ENCODE data around the gene MRPL3.

MRPL3 gene

GRCh38 chr3:131480116-131480515 lies 22.7 kb downstream of the MRPL3 start:
- H3K9ac ChIP-seq = no peak overlapping the region
- no peaks in the 10 kb centered on the region for H3K4me1 ChIP-seq
- H3K4me2 ChIP-seq (ENCODE audit: low read length) = no peak overlapping the region
- H3K4me3 ChIP-seq (ENCODE audit: low read depth, low read length) = no peak overlapping the region
- no peaks in the 10 kb centered on the region for H3K27me3 ChIP-seq (ENCODE audit: control insufficient read depth, insufficient read depth, low read length)
- no peak for TF ChIP-seq CTCF (IDR thresholded peaks at IDR 0.05)
- peaks cover 7% of the 10 kb centered on the region for H3K79me2 ChIP-seq
- H3K36me3 ChIP-seq (ENCODE audit: control insufficient read depth, insufficient read depth, low read length) = no peaks in the 10 kb centered on the region
- no peak overlapping the region for H3K27ac ChIP-seq
- no peak overlapping the region for H2AFZ ChIP-seq
- no peaks in the 10 kb centered on the region for H3K9me3 ChIP-seq (ENCODE audit: control insufficient read depth, low read length)

- Histone ChIP-seq H3K9ac (no peak overlapping the region), H3K4me1 (no peaks in the 10 kb centered on the region), H3K27ac (no peak overlapping the region), H3K4me2 (ENCODE audit: low read length) (no peak overlapping the region), H3K9me3 (ENCODE audit: control insufficient read depth, low read length) (no peaks in the 10 kb centered on the region), H3K36me3 (ENCODE audit: control insufficient read depth, insufficient read depth, low read length) (no peaks in the 10 kb centered on the region), H2AFZ (no peak overlapping the region), H3K27me3 (ENCODE audit: control insufficient read depth, insufficient read depth, low read length) (no peaks in the 10 kb centered on the region), H3K79me2 (peaks cover 16% of the 10 kb centered on the region), H3K4me3 (ENCODE audit: low read depth, low read length) (no peak overlapping the region)
- no peak for TF ChIP-seq CTCF (IDR thresholded peaks at IDR 0.05)
Measured at GRCh38 chr3:131477813-131478212, 25.0 kb downstream of the MRPL3 start.

GRCh38 chr3:131474115-131474514 lies 28.7 kb downstream of the MRPL3 start:
- Histone ChIP-seq H3K9ac (no peak overlapping the region), H3K36me3 (ENCODE audit: control insufficient read depth, insufficient read depth, low read length) (no peaks in the 10 kb centered on the region), H3K79me2 (peaks cover 16% of the 10 kb centered on the region), H3K4me1 (no peaks in the 10 kb centered on the region), H3K9me3 (ENCODE audit: control insufficient read depth, low read length) (no peaks in the 10 kb centered on the region), H3K4me3 (ENCODE audit: low read depth, low read length) (no peak overlapping the region), H3K4me2 (ENCODE audit: low read length) (no peak overlapping the region), H3K27me3 (ENCODE audit: control insufficient read depth, insufficient read depth, low read length) (no peaks in the 10 kb centered on the region), H2AFZ (no peak overlapping the region), H3K27ac (no peak overlapping the region)
- TF ChIP-seq CTCF (IDR thresholded peaks at IDR 0.05) = no peak

- H3K27ac ChIP-seq = no peak overlapping the region
- H3K9me3 ChIP-seq (ENCODE audit: control insufficient read depth, low read length) = no peaks in the 10 kb centered on the region
- H3K27me3 ChIP-seq (ENCODE audit: control insufficient read depth, insufficient read depth, low read length) = no peaks in the 10 kb centered on the region
- no peak overlapping the region for H3K4me2 ChIP-seq (ENCODE audit: low read length)
- no peak for TF ChIP-seq CTCF (IDR thresholded peaks at IDR 0.05)
- H2AFZ ChIP-seq = no peak overlapping the region
- peaks cover 11% of the 10 kb centered on the region for H3K79me2 ChIP-seq
- no peaks in the 10 kb centered on the region for H3K36me3 ChIP-seq (ENCODE audit: control insufficient read depth, insufficient read depth, low read length)
- H3K9ac ChIP-seq = no peak overlapping the region
- H3K4me3 ChIP-seq (ENCODE audit: low read depth, low read length) = no peak overlapping the region
- no peaks in the 10 kb centered on the region for H3K4me1 ChIP-seq
Measured at GRCh38 chr3:131470377-131470776, 32.4 kb downstream of the MRPL3 start.

- Histone ChIP-seq H3K27ac (no peak overlapping the region), H3K4me2 (ENCODE audit: low read length) (no peak overlapping the region), H3K9ac (no peak overlapping the region), H2AFZ (no peak overlapping the region), H3K27me3 (ENCODE audit: control insufficient read depth, insufficient read depth, low read length) (no peaks in the 10 kb centered on the region), H3K36me3 (ENCODE audit: control insufficient read depth, insufficient read depth, low read length) (no peaks in the 10 kb centered on the region), H3K4me3 (ENCODE audit: low read depth, low read length) (no peak overlapping the region), H3K4me1 (no peaks in the 10 kb centered on the region), H3K9me3 (ENCODE audit: control insufficient read depth, low read length) (no peaks in the 10 kb centered on the region), H3K79me2 (no peaks in the 10 kb centered on the region)
- TF ChIP-seq CTCF (IDR thresholded peaks at IDR 0.05) = no peak
Measured at GRCh38 chr3:131458653-131459052, 44.1 kb downstream of the MRPL3 start.
